K562 (cell line): ENCODE measurements around the gene ZSCAN1. TPM values are rescaled to one million over a fixed set of nuclear protein-coding genes. Genes with fewer than 3 reads are reported as not detected.

Source experiments
- BRD4 ChIP-seq: fragments of 200-600 bp; sonication (generic); IDR thresholded peaks from 2 replicates; pipeline ENCODE4 v1.6.1; 2017; ENCODE audit warnings: inconsistent platforms
- FIP1L1 ChIP-seq: fragments of 200-400 bp; formaldehyde crosslinking; IDR thresholded peaks from 2 replicates; pipeline ENCODE4 v1.6.1; 2018; ENCODE audit warnings: mild to moderate bottlenecking, low read depth, low read length; ENCODE audit not compliant: poor library complexity, severe bottlenecking
- FOXA1 ChIP-seq: fragments of 450-650 bp; IDR thresholded peaks from 2 replicates; pipeline ENCODE4 v1.6.1; 2016; ENCODE audit warnings: mild to moderate bottlenecking, borderline replicate concordance
- FOXA3 ChIP-seq, 2 experiments: fragments of 450-650 bp in 1 of 2; sonication (generic) in 1 of 2; formaldehyde crosslinking; IDR thresholded peaks in 1 of 2; conservative IDR thresholded peaks in 1 of 2; 2 replicates each; pipeline versions ENCODE4 v1.4.0 to v1.8.0; 2020 to 2022; ENCODE audit warnings: mild to moderate bottlenecking in 2 of 2, missing genetic modification reagents in 1 of 2
- FOXP1 ChIP-seq: sonication (generic); formaldehyde crosslinking; IDR thresholded peaks from 2 replicates; pipeline ENCODE4 v1.8.0; 2022; ENCODE audit warnings: mild to moderate bottlenecking, missing genetic modification reagents
- HCFC1 ChIP-seq: IDR thresholded peaks from 2 replicates; pipeline ENCODE4 v1.6.1; 2012; ENCODE audit warnings: low read depth, low read length, improper control_type of control experiment
- HEY1 ChIP-seq: fragments of 250-450 bp; sonication (Bioruptor Pico); IDR thresholded peaks from 2 replicates; pipeline ENCODE4 v1.5.0; 2020; ENCODE audit warnings: mild to moderate bottlenecking, moderate library complexity, borderline replicate concordance
- HNRNPK ChIP-seq: fragments of 200-400 bp; formaldehyde crosslinking; IDR thresholded peaks from one replicate; pipeline ENCODE4 v1.6.1; 2018; ENCODE audit warnings: mild to moderate bottlenecking, low read depth, low read length; ENCODE audit not compliant: poor library complexity, severe bottlenecking
- HNRNPLL ChIP-seq: fragments of 200-400 bp; formaldehyde crosslinking; IDR thresholded peaks from 2 replicates; pipeline ENCODE4 v1.6.1; 2017; ENCODE audit warnings: low read length, low read depth, mild to moderate bottlenecking; ENCODE audit not compliant: poor library complexity, severe bottlenecking
- NFIC ChIP-seq: fragments of 450-650 bp; IDR thresholded peaks from 2 replicates; pipeline ENCODE4 v1.6.1; 2017; ENCODE audit warnings: mild to moderate bottlenecking, inconsistent platforms
- RBM34 ChIP-seq: fragments of 200-400 bp; formaldehyde crosslinking; IDR thresholded peaks from 2 replicates; pipeline ENCODE4 v1.6.1; 2018; ENCODE audit warnings: low read length, borderline replicate concordance; ENCODE audit not compliant: insufficient read depth
- RCOR1 ChIP-seq, 2 experiments: IDR thresholded peaks; 2 replicates each; pipeline ENCODE4 v1.6.1; 2012; ENCODE audit warnings: low read depth in 2 of 2, low read length in 2 of 2, borderline replicate concordance in 1 of 2, improper control_type of control experiment in 1 of 2
- XRCC4 ChIP-seq: IDR thresholded peaks from one replicate; pipeline ENCODE4 v1.6.1; 2011; ENCODE audit not compliant: insufficient read depth, insufficient read length; ENCODE audit errors: extremely low read depth
- ZBTB17 ChIP-seq: fragments of 450-650 bp; formaldehyde crosslinking; IDR thresholded peaks from 2 replicates; pipeline ENCODE4 v1.4.0; 2020; ENCODE audit warnings: mild to moderate bottlenecking
- ZNF224 ChIP-seq: sonication (generic); formaldehyde crosslinking; IDR thresholded peaks from 2 replicates; pipeline ENCODE4 v1.8.0; 2022; ENCODE audit warnings: mild to moderate bottlenecking, missing genetic modification reagents
- ZNF263 ChIP-seq: sonication (generic); formaldehyde crosslinking; IDR thresholded peaks from 2 replicates; pipeline ENCODE4 v1.8.0; 2022; ENCODE audit warnings: mild to moderate bottlenecking, missing genetic modification reagents, borderline replicate concordance
- ZNF76 ChIP-seq: fragments of 250-450 bp; sonication (Bioruptor Pico); IDR thresholded peaks from 2 replicates; pipeline ENCODE4 v1.4.0; 2020; ENCODE audit warnings: mild to moderate bottlenecking, moderate library complexity, borderline replicate concordance
- polyA plus RNA-seq, 8 experiments: library from polyadenylated mRNA; depleted of rRNA in 4 of 8; stranded (reverse) in 5 of 8; unstranded in 3 of 8; fragments of >200 nt; fragmentation: Nextera tagmentation in 2 of 8; fragmentation: Illumina TruSeq in 1 of 8; extraction: Ambion mirVana in 2 of 8; extraction: Trizol in 1 of 8; gene quantifications; 2 replicates each; pipeline versions ENCODE4 v1.2.1 to v1.2.3, GENCODE V29; 2011 to 2014; ENCODE audit warnings: inconsistent platforms in 1 of 8, missing spikeins in 1 of 8
- total RNA-seq, 7 experiments: library from RNA; depleted of rRNA in 6 of 7; stranded (reverse); fragments of >200 nt in 6 of 7; fragmentation: Illumina TruSeq in 2 of 7; extraction: Trizol in 2 of 7; gene quantifications; 2 replicates each; pipeline versions ENCODE4 v1.2.1 to v1.2.3, GENCODE V29; 2011 to 2021; ENCODE audit warnings: low replicate concordance in 1 of 7
- TF ChIP-seq, protein P1 (sequence below): IDR thresholded peaks from 2 replicates; pipeline ENCODE4 v1.6.1; 2016; ENCODE audit warnings: missing genetic modification characterization, missing compliant biosample characterization
- TF ChIP-seq, protein P2 (sequence below): sonication (generic); formaldehyde crosslinking; IDR thresholded peaks from 2 replicates; pipeline ENCODE4 v1.8.0; 2022; ENCODE audit warnings: mild to moderate bottlenecking, missing genetic modification reagents
- TF ChIP-seq, protein P3 (sequence below): fragments of 450-650 bp; IDR thresholded peaks from 2 replicates; pipeline ENCODE4 v1.6.1; 2018; ENCODE audit not compliant: partially characterized antibody

Gene ZSCAN1
- total and polyA plus RNA-seq, 9 of the 15 experiments (the other 6 are each of a cell fraction or from before 2014, with no cell fraction given), result not detected

GRCh38 chr19:58002384-58003173 is 31.2 kb upstream of the ZSCAN1 start, which contains the start of gene ZNF606 (continued):
- TF ChIP-seq FOXA3 (CRISPR knock-in tag; conservative IDR thresholded peaks at IDR 0.05 in 1 of 2, IDR thresholded peaks at IDR 0.05 in 1 of 2), result no peak
- TF ChIP-seq ZNF263 (CRISPR knock-in tag), result no peak
- no peak for TF ChIP-seq RCOR1 (IDR thresholded peaks at IDR 0.05; ENCODE audit: borderline replicate concordance in 1 of 2, low read depth in 2 of 2, low read length in 2 of 2)
- no peak for TF ChIP-seq BRD4
- no peak for TF ChIP-seq NFIC
- no peak for TF ChIP-seq XRCC4
- TF ChIP-seq ZNF224 (CRISPR knock-in tag), result no peak
- TF ChIP-seq, protein P1, sequence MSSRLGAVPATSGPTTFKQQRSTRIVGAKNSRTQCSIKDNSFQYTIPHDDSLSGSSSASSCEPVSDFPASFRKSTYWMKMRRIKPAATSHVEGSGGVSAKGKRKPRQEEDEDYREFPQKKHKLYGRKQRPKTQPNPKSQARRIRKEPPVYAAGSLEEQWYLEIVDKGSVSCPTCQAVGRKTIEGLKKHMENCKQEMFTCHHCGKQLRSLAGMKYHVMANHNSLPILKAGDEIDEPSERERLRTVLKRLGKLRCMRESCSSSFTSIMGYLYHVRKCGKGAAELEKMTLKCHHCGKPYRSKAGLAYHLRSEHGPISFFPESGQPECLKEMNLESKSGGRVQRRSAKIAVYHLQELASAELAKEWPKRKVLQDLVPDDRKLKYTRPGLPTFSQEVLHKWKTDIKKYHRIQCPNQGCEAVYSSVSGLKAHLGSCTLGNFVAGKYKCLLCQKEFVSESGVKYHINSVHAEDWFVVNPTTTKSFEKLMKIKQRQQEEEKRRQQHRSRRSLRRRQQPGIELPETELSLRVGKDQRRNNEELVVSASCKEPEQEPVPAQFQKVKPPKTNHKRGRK (tag), result no peak
- no peak for TF ChIP-seq ZNF76 (CRISPR knock-in tag)
- TF ChIP-seq HCFC1, result peak; percentile 64
- no peak for TF ChIP-seq FOXA1
- TF ChIP-seq FIP1L1, result no peak
- TF ChIP-seq, protein P2, sequence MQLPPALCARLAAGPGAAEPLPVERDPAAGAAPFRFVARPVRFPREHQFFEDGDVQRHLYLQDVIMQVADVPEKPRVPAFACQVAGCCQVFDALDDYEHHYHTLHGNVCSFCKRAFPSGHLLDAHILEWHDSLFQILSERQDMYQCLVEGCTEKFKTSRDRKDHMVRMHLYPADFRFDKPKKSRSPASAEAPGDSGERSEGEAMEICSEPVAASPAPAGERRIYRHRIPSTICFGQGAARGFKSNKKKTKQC, result no peak
- TF ChIP-seq ZBTB17 (CRISPR knock-in tag), result no peak
- TF ChIP-seq RBM34, result no peak
- TF ChIP-seq HNRNPLL, result no peak
- no peak for TF ChIP-seq HNRNPK
- no peak for TF ChIP-seq FOXP1 (CRISPR knock-in tag)
- TF ChIP-seq, protein P3, sequence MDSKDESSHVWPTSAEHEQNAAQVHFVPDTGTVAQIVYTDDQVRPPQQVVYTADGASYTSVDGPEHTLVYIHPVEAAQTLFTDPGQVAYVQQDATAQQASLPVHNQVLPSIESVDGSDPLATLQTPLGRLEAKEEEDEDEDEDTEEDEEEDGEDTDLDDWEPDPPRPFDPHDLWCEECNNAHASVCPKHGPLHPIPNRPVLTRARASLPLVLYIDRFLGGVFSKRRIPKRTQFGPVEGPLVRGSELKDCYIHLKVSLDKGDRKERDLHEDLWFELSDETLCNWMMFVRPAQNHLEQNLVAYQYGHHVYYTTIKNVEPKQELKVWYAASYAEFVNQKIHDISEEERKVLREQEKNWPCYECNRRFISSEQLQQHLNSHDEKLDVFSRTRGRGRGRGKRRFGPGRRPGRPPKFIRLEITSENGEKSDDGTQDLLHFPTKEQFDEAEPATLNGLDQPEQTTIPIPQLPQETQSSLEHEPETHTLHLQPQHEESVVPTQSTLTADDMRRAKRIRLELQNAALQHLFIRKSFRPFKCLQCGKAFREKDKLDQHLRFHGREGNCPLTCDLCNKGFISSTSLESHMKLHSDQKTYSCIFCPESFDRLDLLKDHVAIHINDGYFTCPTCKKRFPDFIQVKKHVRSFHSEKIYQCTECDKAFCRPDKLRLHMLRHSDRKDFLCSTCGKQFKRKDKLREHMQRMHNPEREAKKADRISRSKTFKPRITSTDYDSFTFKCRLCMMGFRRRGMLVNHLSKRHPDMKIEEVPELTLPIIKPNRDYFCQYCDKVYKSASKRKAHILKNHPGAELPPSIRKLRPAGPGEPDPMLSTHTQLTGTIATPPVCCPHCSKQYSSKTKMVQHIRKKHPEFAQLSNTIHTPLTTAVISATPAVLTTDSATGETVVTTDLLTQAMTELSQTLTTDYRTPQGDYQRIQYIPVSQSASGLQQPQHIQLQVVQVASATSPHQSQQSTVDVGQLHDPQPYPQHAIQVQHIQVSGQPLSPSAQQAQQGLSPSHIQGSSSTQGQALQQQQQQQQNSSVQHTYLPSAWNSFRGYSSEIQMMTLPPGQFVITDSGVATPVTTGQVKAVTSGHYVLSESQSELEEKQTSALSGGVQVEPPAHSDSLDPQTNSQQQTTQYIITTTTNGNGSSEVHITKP, result no peak
- no peak for TF ChIP-seq HEY1
